GM19238 (cell line): Measurements from ENCODE around the gene LRRFIP1.
"Not testable (repeated sequence)": the region's sequence is repeated elsewhere in the genome, so short reads cannot be mapped to it uniquely, and the experiment has no call there.

Experiments
- DNase-seq: peaks from one replicate; pipeline ENCODE4 v3.0.0; 2011; ENCODE audit warnings: low spot score; ENCODE audit not compliant: insufficient read length

Gene LRRFIP1, protein sequence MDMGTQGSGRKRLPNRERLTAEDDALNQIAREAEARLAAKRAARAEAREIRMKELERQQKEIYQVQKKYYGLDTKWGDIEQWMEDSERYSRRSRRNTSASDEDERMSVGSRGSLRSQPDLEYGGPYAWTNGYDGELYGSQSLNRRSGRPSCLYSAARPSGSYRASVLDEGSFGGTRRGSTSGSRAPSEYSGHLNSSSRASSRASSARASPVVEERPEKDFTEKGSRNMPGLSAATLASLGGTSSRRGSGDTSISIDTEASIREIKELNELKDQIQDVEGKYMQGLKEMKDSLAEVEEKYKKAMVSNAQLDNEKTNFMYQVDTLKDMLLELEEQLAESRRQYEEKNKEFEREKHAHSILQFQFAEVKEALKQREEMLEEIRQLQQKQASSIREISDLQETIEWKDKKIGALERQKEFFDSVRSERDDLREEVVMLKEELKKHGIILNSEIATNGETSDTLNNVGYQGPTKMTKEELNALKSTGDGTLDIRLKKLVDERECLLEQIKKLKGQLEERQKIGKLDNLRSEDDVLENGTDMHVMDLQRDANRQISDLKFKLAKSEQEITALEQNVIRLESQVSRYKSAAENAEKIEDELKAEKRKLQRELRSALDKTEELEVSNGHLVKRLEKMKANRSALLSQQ

DNA sequence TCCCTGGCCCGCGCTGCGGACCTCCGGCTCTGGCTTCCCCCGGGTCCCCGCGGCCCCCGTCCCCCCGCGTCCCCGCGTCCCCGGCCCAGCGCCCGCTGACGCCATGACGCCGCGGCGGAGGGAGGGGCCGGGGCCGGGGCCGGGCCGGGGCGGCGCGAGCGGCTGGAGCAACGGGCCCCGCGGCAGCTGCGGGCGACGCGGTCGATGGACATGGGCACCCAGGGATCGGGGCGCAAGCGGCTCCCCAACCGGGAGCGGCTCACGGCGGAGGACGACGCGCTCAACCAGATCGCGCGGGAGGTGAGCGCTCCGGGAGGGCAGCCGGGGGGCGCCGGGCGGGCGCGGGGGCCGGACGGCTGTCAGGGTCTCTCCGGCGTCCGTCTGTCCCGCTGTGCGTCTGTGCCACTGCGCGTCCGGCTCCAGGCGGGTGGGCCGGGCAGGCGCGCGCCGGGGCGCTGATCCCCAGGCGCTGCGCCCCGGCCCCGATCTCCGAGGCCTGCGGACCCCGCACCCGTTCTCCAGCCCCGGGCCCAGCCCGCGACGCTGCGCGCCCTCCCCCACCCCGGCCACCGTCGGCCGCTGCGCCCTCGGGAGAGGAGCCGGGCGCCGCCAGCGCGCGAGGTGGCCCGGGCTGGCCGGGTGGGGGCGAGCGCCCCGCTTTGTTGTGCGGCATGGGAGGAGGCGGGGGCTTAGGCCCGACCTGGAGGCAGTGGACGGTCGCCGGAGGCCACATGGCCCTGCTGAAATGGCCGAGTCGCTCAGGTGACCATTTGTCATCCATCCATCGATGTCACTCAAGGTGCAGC is at the start of gene LRRFIP1:
LRRFIP1 (plus strand) TSS at position 147 of the 806 bp plus-strand sequence; CDS start at position 205, 58 bp downstream.
- DNase-seq, result no peak

DNA sequence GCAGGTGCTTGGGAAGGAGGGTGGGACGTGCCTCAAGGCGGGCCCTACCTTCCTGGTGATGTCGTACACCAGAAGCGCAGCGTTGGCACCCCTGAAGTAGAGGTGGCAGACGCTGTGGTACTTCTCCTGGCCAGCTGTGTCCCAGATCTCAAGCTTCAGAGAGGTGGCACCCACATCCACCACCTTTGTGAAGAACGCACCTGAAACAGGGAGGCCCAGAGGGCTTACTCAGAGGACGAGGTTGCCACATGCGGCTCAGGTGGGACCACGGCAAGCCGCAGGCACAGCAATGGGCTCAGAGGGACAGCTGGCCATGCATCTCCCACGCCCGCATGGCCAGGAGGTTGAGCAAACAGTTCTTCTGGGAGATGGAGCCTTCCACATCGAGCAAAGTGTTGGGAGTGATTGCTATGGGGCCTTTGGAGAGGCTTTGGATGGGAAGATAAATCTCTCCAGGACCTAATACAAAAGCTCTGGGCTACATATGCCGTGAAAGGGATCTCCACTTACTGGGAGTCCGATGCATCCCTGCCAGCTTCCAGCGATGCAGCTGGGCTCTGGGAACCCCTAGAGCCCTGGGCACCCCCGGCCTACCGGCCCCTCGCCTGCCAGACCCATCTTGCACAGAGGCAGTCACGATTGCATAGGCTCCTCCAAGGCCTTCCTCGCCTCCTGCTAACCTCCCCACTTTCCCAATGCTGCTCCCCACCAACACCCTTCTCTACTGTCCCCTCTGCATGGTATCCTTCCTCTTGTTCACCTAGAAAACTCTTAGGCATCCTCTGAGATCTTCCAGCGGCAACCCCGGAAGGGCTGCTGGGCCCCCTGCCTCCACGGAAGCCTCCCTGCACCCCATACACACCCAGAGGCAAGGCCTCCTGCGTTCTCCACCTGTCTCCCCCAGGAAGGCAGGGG is 49.2 kb upstream of the LRRFIP1 start:
- no peak for DNase-seq

DNA sequence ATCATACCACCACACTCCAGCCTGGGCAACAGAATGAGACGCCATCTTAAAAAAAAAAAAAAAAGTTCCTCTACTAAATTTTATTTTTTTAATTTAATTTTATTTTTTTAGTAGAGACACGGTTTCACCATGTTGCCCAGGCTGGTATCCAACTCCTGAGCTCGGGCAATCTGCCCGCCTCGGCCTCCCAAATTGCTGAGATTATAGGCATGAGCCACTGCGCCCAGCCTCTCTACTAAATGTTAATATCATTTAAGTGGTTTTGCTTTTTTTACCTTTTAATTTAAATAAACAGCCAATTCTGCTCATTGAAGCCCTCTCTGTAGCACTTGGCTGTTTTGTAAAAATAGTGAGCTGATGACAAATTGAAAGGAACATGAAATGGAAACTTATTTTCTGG is 46.1 kb upstream of the LRRFIP1 start:
- DNase-seq, result no peak

DNA sequence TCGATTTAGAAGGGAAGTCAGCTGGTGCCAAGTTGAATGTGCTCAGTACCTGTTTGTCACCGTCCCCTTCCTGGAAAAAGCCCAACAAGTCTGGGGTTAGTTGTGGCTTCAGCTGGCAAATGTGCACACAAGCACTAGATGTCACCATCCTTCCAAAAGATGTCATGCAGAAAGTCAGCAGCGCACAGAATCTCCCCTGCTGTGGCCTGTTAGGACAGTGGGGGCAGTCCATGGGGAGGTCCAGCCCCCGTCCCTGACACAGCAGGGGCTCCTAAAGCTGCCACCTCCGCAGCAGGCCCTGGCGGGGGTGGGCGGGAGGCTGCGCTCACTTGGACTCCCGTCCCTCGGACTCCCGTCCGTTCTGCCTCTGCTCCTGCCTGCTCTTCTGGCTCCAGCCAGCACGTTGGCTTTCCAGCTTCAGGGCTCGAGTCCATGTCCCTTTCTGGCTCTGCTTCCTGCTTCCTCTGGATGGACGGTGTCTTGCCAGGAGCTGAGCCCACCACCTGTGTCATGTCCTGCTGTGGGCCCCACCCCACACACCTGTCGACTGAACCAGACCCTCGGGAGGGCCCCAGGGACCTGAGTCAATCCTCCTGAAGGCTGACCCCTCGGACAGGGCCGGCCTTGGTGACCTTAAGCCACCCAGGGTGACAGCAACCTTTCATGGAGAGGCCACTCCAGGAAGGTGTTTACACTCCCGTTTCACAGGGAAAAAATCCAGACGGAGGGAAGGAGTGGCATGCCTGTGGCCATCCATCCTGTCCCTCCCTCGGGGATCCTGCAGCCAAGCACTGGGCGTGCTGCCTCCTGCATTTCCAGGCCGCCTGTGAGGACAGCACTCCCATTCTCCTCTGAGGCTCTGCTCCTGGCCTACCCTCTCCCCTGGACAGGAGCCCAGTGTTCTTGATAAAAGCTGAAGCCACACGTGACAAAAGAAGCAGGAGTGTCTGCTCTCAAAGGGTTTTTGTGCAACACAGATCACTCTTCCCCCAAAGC is 45.3 kb upstream of the LRRFIP1 start:
- DNase-seq, result peak; percentile 27

DNA sequence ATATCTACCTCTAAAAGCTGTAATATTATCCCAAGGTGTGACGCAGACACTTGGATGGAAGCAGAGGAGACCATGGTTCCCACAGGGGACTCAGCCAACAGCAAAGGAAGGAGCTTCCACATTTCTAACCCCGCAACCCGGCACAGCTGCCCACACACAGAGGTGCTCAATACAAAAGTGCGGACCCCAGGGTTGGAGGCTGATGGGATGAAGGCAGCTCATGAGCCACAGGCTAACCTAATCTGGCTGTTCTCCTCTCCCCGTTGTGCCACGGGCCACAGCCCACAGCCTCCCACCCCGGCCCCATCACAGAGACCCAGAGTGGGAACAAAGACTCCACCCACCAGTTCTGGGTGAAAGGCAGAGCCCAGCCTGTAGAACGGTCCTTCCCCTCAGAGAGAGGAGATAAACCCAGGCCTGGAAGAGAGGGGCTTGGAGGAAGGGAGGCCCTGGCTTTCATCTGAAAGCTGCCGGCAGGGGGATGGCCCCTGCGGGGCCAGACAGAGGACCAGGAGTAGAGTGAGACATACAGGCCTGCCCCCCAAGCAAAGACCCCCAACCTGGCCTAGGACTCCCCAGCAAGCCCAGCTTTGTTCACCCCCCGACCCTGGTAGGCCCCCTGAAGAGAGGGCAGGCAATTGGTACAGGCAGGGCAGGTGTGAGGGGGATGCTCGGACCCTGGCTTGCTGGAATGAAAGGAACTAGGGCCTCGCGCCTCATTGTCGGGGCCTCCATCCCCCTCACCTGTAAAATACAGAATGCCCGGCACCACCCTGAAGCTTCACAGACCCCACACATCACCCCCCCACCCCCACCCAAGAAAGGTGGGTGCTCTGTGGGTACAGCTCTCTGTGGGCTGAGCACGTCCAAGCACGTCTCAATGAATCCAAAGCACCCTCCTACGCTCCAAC is 43.7 kb upstream of the LRRFIP1 start:
- no peak for DNase-seq

DNA sequence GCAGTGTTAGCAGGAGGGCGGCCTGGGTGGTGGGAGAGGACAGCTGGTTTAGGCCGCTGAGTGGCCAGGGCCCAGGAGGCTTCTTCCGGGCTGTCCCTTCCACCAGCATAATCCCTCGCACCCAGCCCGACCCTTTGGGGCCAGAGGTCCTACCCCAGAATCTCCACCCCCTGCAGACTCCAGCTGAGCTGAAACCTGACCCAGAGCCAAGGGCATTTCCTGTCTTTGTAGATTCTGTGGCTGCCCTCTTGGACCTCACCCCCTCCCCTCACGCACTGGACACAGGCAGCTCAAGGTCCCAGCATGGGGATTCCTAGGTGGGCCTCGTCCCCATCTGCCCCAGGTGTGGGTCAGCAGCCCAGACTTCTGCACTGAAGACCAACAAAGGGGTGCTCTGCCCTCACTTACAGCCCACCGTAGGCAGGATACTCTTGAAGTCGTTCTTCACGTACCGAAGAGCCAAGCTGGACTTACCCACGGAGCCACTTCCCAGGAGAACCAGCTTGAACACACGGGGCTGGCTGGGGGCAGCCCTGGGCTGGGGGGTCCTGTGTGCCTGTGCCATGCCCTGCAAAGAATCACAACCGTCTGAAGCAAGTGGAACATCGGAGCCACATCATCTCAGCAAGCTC is 41.7 kb upstream of the LRRFIP1 start:
- no peak for DNase-seq

DNA sequence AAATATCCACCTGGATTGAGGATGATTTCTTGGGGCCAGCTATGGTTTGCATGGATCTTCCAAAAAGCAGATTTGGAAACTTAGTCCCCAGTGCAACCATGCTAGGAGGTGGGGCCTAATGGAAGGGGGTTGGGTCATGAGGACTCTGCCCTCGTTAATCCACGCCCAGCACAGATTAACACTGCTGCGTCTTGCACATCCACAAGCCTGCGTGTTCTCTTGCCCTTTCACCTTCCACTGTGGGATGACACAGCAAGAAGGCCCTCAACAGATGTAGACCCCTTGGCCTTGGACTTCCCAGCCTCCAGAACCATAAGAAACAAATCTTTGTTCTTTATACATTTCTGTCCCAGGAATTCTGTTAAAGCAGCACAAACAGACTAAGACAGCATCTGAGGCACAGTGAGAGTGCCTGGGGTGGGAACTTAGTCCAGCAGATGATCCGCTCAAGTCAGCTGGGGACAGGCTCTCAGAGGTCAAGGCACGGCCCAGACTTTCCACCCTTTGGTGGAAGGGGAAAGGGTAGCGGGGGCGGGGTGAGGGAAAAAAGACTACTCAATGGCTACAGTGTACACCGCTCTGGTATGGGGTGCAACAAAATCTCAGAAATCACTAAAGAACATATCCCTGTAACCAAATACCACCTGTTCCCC is 39.2 kb upstream of the LRRFIP1 start:
- no peak for DNase-seq

DNA sequence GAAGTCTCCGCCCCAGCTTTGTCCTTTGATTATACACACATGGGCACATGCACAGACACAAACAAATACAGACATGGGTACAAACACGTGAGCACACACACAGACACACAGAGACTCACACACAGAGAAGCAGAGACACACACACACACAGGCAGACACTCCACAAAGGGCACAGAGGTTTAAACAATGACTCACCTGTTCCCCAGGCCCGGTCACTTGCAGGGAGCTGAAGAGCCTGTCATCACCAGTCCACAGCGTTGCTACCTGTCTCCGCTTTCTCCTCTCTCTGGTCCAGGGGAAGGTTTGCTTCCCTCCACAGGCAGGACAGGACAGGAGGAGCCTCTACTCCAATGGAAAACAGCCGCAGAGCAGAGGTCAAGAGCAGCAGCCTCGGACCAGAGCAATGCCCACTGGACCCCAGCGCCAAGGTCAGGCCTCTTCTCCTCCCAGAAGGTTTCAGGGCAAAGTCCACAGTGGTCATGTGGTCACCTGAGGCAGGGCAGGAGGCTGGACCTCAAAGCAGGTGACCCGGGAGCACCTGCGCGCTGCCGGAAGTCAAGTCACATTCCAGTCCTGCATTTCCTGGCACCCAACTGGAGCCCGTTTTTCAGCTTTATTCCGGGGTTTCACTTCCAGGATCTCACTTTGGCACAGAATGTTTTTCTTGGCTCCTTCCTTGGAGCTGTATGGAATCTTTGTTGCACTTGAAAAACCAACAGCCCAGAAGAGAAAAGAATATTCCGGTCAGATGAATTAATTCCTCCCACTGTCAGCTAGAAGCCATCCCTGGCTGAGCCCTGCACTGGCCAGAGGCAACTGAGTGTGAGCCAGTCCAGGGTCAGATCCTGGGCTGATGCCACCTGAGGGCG is 36.9 kb upstream of the LRRFIP1 start, which contains the start of gene RAB17:
RAB17 (minus strand) TSS at position 463 of the 869 bp plus-strand sequence. CDS start 4,580 bp downstream, outside the sequence.
- DNase-seq, result no peak

DNA sequence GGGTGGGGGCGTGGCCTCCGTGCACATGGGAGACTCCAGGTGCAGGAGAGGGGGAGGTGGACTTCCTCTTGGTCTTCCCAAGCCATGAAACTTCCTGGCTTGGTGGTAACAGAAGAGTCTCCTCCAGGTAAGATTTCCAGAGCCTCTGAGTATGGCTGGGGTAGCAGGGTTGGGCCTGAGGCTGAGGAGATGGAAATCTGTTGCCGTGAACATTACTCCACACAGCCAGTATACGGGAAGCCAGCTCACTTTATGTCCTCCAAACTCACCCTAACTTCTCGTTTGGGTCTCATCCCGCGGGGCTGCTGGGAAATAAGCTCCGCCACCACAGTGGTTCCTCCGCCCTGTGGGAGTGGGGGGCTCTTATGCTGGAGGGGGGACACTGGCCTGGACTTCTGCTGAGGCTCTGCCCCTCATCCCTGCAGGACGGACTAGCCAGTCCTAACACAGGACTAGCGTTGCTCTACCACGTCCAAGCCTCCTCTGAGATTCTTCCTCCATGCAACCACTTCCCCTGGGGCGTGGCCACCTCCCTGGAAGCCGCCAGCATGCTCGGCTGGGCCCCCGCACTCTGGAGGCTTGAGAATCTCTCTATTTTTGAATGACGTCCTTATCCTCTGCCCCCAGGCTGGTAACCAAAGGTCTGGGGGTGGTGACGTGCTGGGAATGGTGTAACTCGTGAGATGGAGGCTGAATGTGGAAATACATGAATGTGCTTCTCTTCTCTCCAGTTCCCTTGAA is 36.1 kb upstream of the LRRFIP1 start:
- no peak for DNase-seq

DNA sequence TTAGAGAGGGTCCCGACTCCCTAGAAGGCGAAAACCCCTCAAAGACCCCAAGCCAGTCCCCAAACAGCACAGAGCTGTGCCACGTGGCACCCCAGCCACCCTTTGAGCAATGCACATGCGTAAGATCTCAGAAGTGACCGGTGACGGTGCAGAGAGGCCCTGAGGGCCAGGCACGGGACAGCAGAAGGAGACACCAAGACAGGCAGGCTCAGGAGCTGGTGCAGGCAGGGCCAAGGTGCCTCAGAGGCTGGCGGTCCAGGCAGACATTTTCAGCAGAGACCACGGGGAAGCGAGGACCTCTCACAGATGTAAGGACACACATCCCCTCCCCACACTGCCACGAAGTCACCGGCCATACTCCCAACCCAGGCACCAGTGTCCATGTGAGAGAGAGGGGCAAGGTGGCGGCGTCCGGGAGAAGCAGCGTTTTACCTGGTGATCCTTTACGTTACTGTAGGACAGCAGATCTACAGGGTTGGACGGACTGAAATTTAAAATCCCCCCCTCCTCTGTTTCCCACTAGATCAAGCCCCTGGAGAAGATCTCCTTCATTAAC is 34.9 kb upstream of the LRRFIP1 start:
- DNase-seq, result no peak

DNA sequence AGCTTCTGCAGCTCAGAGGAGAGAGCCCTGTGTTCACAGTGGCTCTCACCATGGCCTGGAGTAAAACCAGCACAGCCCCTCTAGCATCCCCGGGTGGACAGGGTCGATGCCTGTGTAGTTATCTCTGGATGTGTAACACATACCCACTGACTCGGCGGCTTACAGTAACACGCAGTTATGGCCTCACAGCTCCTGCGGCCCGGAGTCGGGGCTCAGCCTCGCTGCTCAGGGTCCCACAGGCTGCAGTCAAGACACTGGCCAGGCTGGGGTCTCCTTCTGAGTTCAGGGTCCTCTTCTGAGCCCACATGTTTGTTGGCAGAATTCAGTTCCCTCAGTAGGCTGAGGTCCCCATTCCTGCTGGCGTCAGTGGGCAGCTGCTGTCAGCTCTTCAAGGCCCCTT is 34.4 kb upstream of the LRRFIP1 start:
- no peak for DNase-seq

DNA sequence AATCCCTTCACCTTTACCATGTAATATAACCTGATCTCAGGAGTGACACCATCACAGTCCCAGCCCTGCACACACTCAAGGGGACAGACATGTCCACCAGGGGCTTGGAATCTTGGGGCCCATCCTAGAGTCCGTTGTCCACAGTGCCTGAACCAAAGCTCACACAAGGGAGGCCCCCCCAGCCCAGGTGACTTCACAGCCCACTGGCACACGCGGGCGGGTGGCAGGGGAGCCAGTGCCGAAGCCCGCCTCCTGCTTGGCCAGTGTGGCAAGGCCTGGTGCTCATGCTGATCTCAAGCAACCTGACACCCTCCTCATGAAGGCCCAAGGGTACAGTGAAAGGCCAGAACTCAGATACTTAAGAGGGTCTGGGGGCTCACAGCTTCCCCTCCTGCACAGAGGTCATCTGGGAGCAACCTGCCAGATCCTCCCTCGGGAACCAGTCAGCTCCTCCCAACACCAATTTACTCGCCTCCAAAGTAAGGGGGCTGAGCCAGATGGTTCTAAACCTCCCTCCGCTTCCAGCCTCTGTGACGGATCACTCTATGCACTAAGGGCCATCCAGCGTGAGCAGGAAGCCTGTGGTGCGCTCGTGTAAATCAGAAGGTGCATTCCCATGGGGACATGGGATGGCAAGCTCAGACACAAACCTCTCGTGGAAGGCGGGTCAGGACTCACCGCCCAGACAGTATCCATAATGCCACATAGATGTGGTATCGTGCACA is 33.6 kb upstream of the LRRFIP1 start:
- DNase-seq, result no peak

DNA sequence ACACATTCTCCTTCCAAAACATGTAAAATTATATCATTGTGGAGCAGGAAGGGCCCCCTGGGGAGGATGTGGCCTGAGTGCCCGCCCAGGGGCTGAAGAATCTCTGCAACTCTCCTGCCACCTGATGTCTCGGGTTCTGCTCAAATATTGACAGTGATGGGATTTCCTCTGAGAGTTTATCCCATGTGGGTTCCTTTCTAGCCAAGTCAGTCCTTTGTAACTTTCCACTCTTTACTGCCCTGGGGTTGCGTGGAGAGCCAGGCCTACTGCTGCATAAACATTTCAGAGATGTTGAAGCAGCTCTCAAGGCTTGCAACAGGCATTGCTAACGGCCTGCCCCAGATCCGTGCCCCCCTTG is 32.9 kb upstream of the LRRFIP1 start:
- DNase-seq, result no peak

DNA sequence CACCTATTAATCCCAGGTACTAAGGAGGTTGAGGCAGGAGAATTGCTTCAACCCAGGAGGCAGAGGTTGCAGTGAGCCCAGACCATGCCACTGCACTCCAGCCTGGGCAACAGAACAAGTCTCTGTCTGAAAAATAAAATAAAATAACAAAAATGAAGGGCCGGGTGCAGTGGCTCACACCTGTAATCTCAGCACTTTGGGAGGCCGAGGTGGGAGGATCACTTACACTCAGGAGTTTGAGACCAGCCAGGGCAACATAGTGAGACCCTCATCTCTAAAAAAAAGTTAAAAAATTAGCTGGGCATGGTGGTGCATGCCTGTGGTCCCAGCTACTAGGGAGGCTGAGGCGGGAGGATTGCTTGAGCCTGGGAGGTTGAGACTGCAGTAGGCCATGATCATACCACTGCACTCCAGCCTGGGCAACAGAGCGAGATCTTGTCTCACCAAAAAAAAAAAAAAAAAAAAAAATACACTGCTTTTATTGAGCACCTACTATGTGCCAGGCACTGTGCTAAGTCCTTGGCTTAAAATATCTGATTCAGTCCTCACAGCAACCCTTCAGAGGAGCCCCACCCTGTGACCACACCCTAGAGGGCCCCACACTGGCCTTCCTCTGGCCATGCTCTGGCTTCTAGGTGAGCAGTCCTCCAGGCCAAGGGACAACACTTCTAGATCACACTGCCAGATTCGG is 31.4 kb upstream of the LRRFIP1 start:
- not testable (repeated sequence) for DNase-seq
